T-helper 2 cell (primary cell): ENCODE results near the gene NTRK2.
A peak's percentile ranks its signal among the peaks of the same experiment; 100 is the strongest.

Experiments
- DNase-seq, 5 experiments: peaks; one replicate each; pipeline versions ENCODE4 v3.0.0 to v3.0.0-alpha.2; 2012 to 2022

Gene NTRK2

DNA sequence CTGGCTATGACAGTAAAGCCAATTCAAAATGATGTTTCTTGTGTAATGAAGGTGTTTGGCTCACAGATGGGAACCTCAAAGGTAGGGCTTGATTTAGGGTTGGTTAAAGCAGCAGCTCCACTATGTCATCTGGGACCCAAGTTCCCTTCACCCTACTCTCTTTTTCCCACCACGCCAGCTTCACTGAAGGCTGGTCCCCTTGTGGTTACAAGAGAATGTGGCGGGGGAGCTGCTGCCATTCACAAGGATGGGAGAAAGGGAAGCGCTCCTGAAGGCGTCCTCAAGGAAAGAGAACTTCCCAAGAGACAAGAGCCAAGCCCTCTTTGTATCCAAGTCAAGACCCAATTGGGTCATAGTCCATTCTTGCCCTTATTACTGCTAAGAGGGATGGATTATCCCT lies 72.7 kb downstream of the NTRK2 start:
- no peak for DNase-seq

DNA sequence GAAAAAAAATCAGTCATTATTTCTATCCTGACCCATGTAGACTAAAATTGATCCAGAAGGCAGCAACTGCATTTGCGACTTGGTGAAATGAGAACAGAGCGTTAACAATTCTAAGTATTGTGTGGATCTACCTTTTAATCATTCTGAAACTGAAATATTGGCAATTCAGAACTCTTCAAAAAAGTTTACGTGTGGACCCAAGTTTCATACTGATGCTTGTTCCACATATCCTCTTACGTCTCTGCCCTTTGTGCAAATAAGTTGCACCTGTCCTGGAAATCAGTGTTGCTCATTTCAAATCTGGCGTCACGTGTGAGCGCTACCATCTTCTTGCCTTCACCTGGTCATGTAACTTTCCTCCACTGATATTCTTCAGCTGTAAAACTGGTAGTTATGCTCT lies 74.7 kb downstream of the NTRK2 start:
- peak in 1 of 5 experiments; percentile 75 for DNase-seq

DNA sequence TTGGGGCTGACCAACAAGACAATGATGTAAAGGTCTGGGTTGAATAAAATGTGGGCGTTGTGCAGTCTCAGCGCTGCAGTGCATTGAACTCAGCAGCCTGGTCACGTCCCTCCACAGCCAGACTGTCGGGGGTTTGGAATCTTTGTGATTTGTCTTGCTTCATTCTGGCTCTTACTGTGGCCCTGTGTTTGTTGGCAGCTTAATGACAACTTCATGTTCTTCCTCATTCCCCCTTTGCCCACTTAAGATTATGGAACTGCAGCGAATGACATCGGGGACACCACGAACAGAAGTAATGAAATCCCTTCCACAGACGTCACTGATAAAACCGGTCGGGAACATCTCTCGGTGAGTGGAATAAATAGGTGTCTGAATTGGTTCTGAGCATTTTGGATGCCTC lies 75.2 kb downstream of the NTRK2 start:
- DNase-seq: no peak

DNA sequence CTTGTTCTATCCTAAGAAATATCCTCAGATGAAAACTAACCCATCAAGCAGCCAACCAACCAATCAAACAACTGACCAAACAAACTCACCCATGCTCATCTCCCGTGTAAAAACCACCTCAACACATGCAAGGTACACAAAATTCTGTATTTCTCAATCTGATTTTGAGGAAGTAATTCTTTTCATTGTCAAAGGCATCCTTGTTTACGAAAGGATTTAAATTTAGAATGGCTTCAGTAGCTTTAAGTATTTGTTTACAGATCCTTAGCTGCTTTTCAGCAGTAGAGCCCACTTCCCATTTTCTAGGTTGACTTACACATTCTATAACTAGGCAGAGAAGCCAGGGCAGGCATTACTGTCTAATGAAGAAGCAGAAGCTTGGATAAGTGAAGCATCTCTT lies 78.6 kb downstream of the NTRK2 start:
- DNase-seq: no peak

GRCh38 chr9:84750152-84750865 lies 80.8 kb downstream of the NTRK2 start:
- DNase-seq: peak in 1 of 5 experiments; percentile 72

GRCh38 chr9:84751921-84752320 lies 82.4 kb downstream of the NTRK2 start:
- DNase-seq: peak in 1 of 5 experiments; percentile 93

DNA sequence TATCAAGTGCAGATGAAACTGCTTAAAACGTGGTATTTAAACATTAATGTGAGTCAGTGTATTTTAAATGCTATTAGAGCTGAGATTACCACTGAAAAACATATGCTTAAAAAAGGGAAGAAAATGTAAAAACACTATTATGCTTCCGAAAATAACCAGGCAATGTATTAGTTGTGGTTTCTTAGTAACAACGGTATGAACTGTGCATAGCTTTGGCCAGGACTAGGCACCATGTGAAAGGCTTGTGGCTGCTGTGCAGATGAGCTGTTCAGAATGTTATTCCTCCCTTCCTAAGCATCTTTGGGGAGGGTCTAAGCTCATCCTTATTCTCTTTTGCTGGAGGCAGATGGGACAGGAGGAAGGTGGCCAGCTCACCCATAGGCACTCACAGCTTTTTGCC lies 84.9 kb downstream of the NTRK2 start:
- peak in 1 of 5 experiments; percentile 41 for DNase-seq

GRCh38 chr9:84754881-84755280 lies 85.4 kb downstream of the NTRK2 start:
- DNase-seq: peak in 1 of 5 experiments; percentile 50

DNA sequence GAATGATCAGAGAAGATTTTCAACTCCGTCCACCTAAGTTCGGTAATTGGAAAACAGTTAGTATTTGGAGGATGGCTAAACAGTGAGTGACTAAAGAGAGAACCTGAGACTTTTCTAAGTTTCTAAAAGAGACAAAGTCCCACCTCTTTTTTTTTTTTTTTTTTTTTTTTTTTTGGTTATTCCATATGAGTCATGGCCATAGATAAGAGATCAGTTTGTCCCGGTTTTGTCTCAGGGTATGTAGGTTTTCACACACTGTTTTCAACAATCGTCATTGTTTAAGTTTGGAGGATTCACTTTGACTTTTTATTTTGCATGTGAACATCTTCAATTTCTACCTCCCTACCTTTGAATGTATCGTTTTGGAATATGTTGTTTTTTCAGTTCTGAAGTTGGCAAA lies 85.9 kb downstream of the NTRK2 start:
- peak in 1 of 5 experiments; percentile 62 for DNase-seq

DNA sequence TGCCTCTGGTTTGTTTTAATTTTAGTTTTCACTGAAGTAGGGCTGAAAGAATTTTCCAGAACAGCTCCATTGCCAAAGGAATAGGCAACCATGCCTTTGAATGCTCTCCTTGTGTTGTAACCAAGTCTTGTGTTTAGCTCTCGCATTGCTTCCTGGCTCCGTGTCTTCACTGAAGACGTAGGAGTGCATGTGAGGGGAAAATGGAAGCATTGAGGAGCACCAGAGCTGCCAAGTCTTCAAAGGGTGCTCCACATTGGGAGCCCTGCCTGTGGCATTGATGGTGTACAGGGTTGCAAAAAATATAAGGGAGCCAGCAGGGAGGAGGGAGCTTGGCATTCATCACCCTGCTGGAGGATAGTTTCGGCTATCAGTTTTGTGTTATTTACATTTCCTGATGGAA lies 86.6 kb downstream of the NTRK2 start:
- DNase-seq: no peak

DNA sequence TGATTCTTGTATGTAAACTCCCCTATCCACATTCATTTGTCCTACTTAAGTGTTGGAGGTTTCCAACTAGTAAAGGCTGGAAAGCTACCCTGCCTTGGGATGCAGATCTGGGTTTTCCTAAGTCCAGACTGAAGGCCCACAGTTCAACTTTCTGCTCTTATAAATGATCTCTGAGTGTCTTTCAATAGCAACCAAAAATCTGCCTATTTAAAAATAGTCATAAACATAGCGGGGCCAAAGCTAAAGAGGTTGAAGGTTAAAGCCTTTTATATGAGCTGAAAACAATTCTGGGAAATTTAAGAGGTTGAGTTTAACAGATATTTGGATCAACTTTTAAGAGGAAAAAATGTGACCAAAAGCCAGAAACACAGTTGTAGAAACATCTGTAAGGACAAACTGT lies 87.2 kb downstream of the NTRK2 start:
- no peak for DNase-seq

- DNase-seq: no peak
These were observed 89.3 kb downstream of the NTRK2 start for GRCh38 chr9:84758817-84759216.

- DNase-seq: peak in 2 of 5 experiments; percentile 9 to 47
These were observed 89.8 kb downstream of the NTRK2 start for GRCh38 chr9:84759300-84759750.

GRCh38 chr9:84759804-84760203 lies 90.3 kb downstream of the NTRK2 start:
- peak in 1 of 5 experiments; percentile 30 for DNase-seq

- DNase-seq: peak in 1 of 5 experiments; percentile 90
These were observed 91.7 kb downstream of the NTRK2 start for GRCh38 chr9:84761137-84761808.

GRCh38 chr9:84772511-84772910 lies 103.0 kb downstream of the NTRK2 start:
- DNase-seq: no peak

- DNase-seq: no peak
These were observed 103.5 kb downstream of the NTRK2 start for GRCh38 chr9:84773022-84773421.

DNA sequence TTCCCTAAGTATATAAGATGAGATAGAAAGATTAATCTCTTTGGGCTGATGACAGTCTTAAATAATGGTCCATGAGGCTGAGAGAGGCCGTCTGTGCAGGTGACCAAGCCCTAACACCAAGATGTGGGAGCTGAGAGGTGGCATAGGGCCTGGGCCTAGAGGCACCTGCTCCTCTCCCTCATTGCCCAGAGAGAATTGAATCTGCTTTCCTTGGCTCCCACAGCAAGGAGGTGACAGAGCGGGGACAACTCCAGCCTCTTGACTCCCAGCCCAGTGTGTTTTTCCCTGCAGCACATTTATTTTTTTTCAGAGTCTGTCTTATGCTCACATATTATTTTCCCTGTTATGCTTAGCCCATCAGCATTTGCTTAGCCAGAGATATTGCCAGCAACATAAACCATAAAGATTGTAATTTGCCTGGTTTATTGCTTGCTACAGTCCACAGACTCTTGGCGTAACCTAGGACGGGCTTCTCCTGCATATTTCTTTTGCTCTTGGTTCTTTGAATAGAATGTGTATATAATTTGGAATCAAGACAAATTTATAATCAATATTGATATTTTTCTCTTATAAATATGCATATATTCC lies 105.6 kb downstream of the NTRK2 start:
- DNase-seq: no peak

DNA sequence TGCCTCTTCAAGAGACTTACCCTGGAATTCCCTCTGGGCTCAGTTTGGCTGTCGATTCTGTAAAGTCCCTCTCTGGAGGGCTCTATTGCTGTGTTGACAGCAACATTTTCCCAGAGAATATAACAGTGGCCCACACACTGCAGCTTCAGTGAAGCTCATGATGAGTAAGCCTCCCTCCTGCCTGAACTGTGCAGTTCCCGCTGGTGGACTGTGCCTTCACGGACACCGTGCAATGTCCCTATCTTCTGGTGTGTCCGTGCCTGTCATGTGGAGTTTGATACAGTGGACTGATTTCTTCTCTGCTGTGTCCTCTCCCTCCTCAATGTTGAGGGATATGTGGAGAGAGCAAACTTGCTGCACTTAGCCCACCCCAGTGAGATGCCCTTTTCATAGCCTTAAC lies 109.0 kb downstream of the NTRK2 start:
- no peak for DNase-seq

GRCh38 chr9:84779883-84780282 lies 110.4 kb downstream of the NTRK2 start:
- no peak for DNase-seq

GRCh38 chr9:84780385-84780784 lies 110.9 kb downstream of the NTRK2 start:
- DNase-seq: no peak

- DNase-seq: peak in 1 of 5 experiments; percentile 56
These were observed 111.9 kb downstream of the NTRK2 start for GRCh38 chr9:84781458-84781857.

DNA sequence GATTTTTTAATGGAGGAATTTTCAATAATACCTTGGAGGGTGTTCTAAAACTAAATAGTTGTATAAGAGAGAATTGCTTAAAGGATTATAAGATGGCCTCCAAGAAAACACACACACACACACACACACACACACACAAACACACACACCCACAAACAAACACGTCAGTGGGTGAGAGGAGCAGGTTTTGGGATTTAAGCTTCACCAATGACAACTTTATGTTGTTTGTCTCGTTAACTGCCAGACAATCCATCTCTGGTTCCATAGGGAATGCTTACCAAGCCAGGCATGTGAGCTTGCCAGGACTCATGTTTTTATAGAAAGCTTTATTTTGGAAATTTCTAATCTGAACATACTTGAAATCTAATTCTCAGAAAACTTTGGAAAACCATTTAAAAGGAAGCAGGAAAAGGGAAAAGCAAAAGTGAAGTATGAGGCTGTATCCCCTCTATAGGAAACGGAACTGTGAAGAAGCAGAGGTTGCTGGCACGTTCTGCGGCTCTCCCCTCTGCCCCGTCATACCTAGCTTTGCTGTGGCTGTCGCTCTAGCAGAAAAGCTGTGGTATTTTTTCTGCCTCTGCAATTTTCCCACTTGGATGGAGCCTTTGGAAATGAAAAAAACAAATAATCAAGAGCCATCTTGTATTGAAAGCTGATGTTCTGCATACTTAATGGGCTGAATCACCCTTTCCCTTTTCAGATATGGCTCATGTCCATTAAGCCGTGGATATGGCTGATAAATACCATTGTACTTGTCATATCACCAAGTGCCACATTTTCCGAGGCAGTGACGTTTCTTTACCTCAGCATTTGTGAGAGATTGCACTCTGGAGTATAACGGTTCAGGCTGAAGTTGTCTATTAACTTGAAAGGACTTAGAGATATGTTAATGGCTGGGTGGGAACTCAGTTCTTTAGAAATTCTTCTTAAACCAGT lies 112.7 kb downstream of the NTRK2 start:
- no peak for DNase-seq
